ENCODE data around the gene AKIRIN2. TPM values are rescaled to one million over a fixed set of nuclear protein-coding genes. Genes with fewer than 3 reads are reported as not detected.

AKIRIN2 gene
- total RNA-seq, 1 donor from 2014 or later, result 65.4 TPM

DNA sequence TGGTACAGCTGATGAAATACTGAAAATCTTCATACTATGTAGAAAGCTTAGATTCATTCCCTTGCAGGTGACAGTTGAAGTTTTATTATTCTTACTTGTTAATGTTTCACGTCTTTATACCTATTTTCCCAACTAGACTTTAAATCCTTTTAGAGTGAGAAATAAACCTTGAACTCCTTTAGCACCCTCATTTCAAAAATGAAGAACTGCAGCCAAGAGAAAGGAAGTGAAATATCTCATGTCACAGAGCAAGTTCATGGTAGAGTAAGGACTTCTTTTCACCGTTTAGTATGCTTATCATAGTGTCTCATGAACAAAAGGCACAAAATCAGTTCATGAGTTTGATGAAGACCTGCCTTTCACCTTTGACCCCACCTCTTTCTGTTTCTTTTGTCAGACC lies 73.6 kb downstream of the AKIRIN2 start:
- no peak overlapping the region for H3K27ac ChIP-seq (ENCODE audit: low read depth, low read length)
- no peak overlapping the region for H3K4me3 ChIP-seq (ENCODE audit: insufficient read depth, low read depth, low read length)
- peaks cover 5% of the 10 kb centered on the region for H3K36me3 Mint-ChIP-seq (ENCODE audit: low read depth, unreplicated experiment)
- TF ChIP-seq, protein P1, sequence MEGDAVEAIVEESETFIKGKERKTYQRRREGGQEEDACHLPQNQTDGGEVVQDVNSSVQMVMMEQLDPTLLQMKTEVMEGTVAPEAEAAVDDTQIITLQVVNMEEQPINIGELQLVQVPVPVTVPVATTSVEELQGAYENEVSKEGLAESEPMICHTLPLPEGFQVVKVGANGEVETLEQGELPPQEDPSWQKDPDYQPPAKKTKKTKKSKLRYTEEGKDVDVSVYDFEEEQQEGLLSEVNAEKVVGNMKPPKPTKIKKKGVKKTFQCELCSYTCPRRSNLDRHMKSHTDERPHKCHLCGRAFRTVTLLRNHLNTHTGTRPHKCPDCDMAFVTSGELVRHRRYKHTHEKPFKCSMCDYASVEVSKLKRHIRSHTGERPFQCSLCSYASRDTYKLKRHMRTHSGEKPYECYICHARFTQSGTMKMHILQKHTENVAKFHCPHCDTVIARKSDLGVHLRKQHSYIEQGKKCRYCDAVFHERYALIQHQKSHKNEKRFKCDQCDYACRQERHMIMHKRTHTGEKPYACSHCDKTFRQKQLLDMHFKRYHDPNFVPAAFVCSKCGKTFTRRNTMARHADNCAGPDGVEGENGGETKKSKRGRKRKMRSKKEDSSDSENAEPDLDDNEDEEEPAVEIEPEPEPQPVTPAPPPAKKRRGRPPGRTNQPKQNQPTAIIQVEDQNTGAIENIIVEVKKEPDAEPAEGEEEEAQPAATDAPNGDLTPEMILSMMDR (IDR thresholded peaks at IDR 0.05; ENCODE audit: insufficient read depth, low read depth, low read length), result no peak
- no peak for TF ChIP-seq EZH2 (IDR thresholded peaks at IDR 0.05; ENCODE audit: insufficient read depth, low read length)
- H3K9me3 Mint-ChIP-seq (ENCODE audit: unreplicated experiment), result no peaks in the 10 kb centered on the region
- H3K27me3 Mint-ChIP-seq (ENCODE audit: low read depth, unreplicated experiment), result no peaks in the 10 kb centered on the region
- H2AFZ ChIP-seq (ENCODE audit: low read depth, low read length), result no peak overlapping the region
- no peaks in the 10 kb centered on the region for H3K27me3 ChIP-seq (ENCODE audit: insufficient read depth, low read length)
- H3K4me3 Mint-ChIP-seq (ENCODE audit: unreplicated experiment), result no peak overlapping the region
- no peak overlapping the region for H3K9ac ChIP-seq (ENCODE audit: low read length)
- DNase-seq (ENCODE audit: low read depth) (no peak), FAIRE-seq (no peak)
- H3K4me2 ChIP-seq (ENCODE audit: low read length), result no peak overlapping the region
- no peaks in the 10 kb centered on the region for H3K4me1 ChIP-seq (ENCODE audit: insufficient read depth, low read length)
- no peak overlapping the region for H3K27ac Mint-ChIP-seq (ENCODE audit: unreplicated experiment)
- H3K4me1 Mint-ChIP-seq (ENCODE audit: low read depth, unreplicated experiment), result peaks cover 6% of the 10 kb centered on the region
- H3K79me2 ChIP-seq (ENCODE audit: insufficient read depth, low read length), result no peaks in the 10 kb centered on the region
- H4K20me1 ChIP-seq (ENCODE audit: insufficient read depth, low read length), result no peaks in the 10 kb centered on the region
- peaks cover 7% of the 10 kb centered on the region for H3K36me3 ChIP-seq (ENCODE audit: insufficient read depth, low read length)
- no peaks in the 10 kb centered on the region for H3K9me3 ChIP-seq (ENCODE audit: insufficient read depth, low read depth, low read length)

Other genes starting within 250 kb of the AKIRIN2 start
- 15.0 and 16.4 TPM in 2 replicates for gene SLC35A1, start 229.3 kb downstream of the AKIRIN2 start, total RNA-seq
- gene RARS2, start 112.2 kb downstream of the AKIRIN2 start, total RNA-seq, result 48.3 and 48.9 TPM in 2 replicates
- 23.1 and 23.7 TPM in 2 replicates for gene ORC3, start 112.1 kb downstream of the AKIRIN2 start, total RNA-seq